ENCODE measurements around the gene MORN5. TPM values are rescaled to one million over a fixed set of nuclear protein-coding genes. Genes with fewer than 3 reads are reported as not detected.

Gene MORN5
- total and polyA plus RNA-seq, 9 of the 15 experiments (the other 6 are each of a cell fraction or from before 2014, with no cell fraction given): not detected

DNA sequence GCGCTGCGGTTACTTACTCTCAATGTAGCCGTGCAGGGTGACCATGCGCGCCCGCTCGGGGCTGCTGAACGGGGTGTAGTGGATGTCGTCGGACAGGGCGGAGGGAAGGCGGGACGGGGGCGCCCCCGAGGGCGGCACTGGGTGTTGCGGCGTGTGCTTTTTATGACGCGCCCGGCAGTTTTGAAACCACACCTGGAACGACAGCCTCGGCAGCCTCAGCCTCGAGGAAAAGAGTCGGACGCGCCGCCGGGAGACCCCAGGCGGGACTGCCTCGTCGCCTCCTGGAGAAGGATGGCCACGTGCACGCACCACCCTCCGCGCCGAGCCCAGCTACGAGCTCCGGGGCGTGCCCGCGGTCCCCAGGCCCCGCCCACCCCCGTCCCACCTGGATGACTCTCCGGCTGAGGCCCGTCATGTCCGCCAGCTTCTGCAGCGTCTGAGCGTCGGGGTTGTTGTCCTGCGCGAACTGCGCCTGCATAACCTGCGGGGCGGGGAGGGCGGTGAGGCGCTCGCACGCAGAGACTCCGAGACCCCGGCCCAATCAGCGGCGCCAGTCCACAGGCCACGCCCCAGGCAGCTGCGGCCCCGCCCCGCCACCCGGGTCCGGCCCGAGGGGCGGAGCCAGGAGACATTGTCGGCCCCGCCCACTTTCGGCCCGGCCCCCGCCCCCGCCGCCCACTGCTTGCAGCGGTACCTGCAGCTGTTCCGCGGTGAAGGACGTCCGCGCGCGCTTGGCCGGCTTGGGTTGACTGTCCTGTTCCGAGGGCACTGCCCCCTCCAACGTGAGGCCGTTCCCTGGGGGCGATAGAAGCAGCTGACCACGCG lies 54.1 kb downstream of the MORN5 start (continued):
- TF ChIP-seq, protein P1, sequence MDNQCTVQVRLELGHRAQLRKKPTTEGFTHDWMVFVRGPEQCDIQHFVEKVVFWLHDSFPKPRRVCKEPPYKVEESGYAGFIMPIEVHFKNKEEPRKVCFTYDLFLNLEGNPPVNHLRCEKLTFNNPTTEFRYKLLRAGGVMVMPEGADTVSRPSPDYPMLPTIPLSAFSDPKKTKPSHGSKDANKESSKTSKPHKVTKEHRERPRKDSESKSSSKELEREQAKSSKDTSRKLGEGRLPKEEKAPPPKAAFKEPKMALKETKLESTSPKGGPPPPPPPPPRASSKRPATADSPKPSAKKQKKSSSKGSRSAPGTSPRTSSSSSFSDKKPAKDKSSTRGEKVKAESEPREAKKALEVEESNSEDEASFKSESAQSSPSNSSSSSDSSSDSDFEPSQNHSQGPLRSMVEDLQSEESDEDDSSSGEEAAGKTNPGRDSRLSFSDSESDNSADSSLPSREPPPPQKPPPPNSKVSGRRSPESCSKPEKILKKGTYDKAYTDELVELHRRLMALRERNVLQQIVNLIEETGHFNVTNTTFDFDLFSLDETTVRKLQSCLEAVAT (IDR thresholded peaks at IDR 0.05): no peak
- TF ChIP-seq SNRNP70 (optimal IDR thresholded peaks at IDR 0.05; ENCODE audit: low read depth, low read length): no peak
- TF ChIP-seq ZNF3 (CRISPR knock-in tag; IDR thresholded peaks at IDR 0.05): no peak
- no peak for TF ChIP-seq ZZZ3 (IDR thresholded peaks at IDR 0.05)
- TF ChIP-seq MCM2 (IDR thresholded peaks at IDR 0.05; ENCODE audit: low read depth): no peak
- no peak for TF ChIP-seq TCF7L2 (IDR thresholded peaks at IDR 0.05; ENCODE audit: low read depth, low read length)
- no peak for TF ChIP-seq ZNF785 (CRISPR knock-in tag; IDR thresholded peaks at IDR 0.05)
- TF ChIP-seq ZNF561 (CRISPR knock-in tag; conservative IDR thresholded peaks at IDR 0.05): no peak
- TF ChIP-seq TAF7 (tag; IDR thresholded peaks at IDR 0.05): no peak
- TF ChIP-seq, protein P2, sequence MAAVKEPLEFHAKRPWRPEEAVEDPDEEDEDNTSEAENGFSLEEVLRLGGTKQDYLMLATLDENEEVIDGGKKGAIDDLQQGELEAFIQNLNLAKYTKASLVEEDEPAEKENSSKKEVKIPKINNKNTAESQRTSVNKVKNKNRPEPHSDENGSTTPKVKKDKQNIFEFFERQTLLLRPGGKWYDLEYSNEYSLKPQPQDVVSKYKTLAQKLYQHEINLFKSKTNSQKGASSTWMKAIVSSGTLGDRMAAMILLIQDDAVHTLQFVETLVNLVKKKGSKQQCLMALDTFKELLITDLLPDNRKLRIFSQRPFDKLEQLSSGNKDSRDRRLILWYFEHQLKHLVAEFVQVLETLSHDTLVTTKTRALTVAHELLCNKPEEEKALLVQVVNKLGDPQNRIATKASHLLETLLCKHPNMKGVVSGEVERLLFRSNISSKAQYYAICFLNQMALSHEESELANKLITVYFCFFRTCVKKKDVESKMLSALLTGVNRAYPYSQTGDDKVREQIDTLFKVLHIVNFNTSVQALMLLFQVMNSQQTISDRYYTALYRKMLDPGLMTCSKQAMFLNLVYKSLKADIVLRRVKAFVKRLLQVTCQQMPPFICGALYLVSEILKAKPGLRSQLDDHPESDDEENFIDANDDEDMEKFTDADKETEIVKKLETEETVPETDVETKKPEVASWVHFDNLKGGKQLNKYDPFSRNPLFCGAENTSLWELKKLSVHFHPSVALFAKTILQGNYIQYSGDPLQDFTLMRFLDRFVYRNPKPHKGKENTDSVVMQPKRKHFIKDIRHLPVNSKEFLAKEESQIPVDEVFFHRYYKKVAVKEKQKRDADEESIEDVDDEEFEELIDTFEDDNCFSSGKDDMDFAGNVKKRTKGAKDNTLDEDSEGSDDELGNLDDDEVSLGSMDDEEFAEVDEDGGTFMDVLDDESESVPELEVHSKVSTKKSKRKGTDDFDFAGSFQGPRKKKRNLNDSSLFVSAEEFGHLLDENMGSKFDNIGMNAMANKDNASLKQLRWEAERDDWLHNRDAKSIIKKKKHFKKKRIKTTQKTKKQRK (IDR thresholded peaks at IDR 0.05; ENCODE audit: borderline replicate concordance, low read depth, low read length): no peak
- TF ChIP-seq RBBP5 (IDR thresholded peaks at IDR 0.05; ENCODE audit: borderline replicate concordance, insufficient read depth, low read length, poor library complexity, severe bottlenecking): peak; percentile 39
- no peak for TF ChIP-seq TFAM (CRISPR knock-in tag; conservative IDR thresholded peaks at IDR 0.05)
- TF ChIP-seq, protein P3, sequence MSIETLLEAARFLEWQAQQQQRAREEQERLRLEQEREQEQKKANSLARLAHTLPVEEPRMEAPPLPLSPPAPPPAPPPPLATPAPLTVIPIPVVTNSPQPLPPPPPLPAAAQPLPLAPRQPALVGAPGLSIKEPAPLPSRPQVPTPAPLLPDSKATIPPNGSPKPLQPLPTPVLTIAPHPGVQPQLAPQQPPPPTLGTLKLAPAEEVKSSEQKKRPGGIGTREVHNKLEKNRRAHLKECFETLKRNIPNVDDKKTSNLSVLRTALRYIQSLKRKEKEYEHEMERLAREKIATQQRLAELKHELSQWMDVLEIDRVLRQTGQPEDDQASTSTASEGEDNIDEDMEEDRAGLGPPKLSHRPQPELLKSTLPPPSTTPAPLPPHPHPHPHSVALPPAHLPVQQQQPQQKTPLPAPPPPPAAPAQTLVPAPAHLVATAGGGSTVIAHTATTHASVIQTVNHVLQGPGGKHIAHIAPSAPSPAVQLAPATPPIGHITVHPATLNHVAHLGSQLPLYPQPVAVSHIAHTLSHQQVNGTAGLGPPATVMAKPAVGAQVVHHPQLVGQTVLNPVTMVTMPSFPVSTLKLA (conservative IDR thresholded peaks at IDR 0.05): peak; percentile 92 to 94
- TF ChIP-seq, protein P4, sequence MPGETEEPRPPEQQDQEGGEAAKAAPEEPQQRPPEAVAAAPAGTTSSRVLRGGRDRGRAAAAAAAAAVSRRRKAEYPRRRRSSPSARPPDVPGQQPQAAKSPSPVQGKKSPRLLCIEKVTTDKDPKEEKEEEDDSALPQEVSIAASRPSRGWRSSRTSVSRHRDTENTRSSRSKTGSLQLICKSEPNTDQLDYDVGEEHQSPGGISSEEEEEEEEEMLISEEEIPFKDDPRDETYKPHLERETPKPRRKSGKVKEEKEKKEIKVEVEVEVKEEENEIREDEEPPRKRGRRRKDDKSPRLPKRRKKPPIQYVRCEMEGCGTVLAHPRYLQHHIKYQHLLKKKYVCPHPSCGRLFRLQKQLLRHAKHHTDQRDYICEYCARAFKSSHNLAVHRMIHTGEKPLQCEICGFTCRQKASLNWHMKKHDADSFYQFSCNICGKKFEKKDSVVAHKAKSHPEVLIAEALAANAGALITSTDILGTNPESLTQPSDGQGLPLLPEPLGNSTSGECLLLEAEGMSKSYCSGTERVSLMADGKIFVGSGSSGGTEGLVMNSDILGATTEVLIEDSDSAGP (CRISPR knock-in tag; IDR thresholded peaks at IDR 0.05): no peak
- no peak for TF ChIP-seq ZNF282 (CRISPR knock-in tag; IDR thresholded peaks at IDR 0.05)
- no peak for TF ChIP-seq SAFB2 (IDR thresholded peaks at IDR 0.05; ENCODE audit: borderline replicate concordance, low read depth, low read length, severe bottlenecking)

Measured in K562 (cell line).